Stomach (tissue), 9 donors: ENCODE results near the gene JDP2. TPM values are rescaled to one million over a fixed set of nuclear protein-coding genes. Genes with fewer than 3 reads are reported as not detected.
"Not testable (repeated sequence)": the region's sequence is repeated elsewhere in the genome, so short reads cannot be mapped to it uniquely, and the experiment has no call there.

Experiments used
- DNase-seq, 2 donors: peaks; one replicate each; pipeline versions ENCODE4 v3.0.0 to v3.0.0-alpha.2; 2013 to 2019
- H3K27ac ChIP-seq, 5 donors: fragments of 200-600 bp in 4 of 5; sonication (generic) in 4 of 5; one replicate each; pipeline ENCODE4 v1.5.1; 2013 to 2019; ENCODE audit warnings: mild to moderate bottlenecking in 1 of 5, moderate library complexity in 1 of 5
- H3K27me3 ChIP-seq, 3 donors: fragments of 200-600 bp; sonication (generic); one replicate each; pipeline ENCODE4 v1.5.1; 2017 to 2019; ENCODE audit warnings: mixed run types in 1 of 3
- H3K36me3 ChIP-seq, 4 donors: fragments of 200-600 bp; sonication (generic); 1 replicate in 3 of 4; 2 replicates in 1 of 4; pipeline ENCODE4 v1.5.1; 2016 to 2019
- H3K4me1 ChIP-seq, 4 donors: fragments of 200-600 bp; sonication (generic); one replicate each; pipeline ENCODE4 v1.5.1; 2016 to 2019
- H3K4me3 ChIP-seq, 4 donors: fragments of 200-600 bp; sonication (generic) in 3 of 4; one replicate each; pipeline ENCODE4 v1.5.1; 2016 to 2019; ENCODE audit warnings: mild to moderate bottlenecking in 1 of 4
- H3K9me3 ChIP-seq, 4 donors: fragments of 200-600 bp; sonication (generic); one replicate each; pipeline ENCODE4 v1.5.1; 2016 to 2019
- CTCF ChIP-seq, 7 experiments: fragments of 450-650 bp in 4 of 7; fragments of 200-600 bp in 3 of 7; sonication (generic) in 3 of 7; IDR thresholded peaks; one replicate each; pipeline ENCODE4 v1.5.1; 2016 to 2019; ENCODE audit warnings: antibody characterized with exemption in 7 of 7, control low read depth in 2 of 7, mild to moderate bottlenecking in 1 of 7
- EP300 ChIP-seq: sonication (generic); formaldehyde crosslinking; IDR thresholded peaks from one replicate; pipeline ENCODE4 v1.6.1; 2017; ENCODE audit warnings: antibody characterized with exemption
- POLR2A ChIP-seq, 4 donors: fragments of 450-650 bp; IDR thresholded peaks; one replicate each; pipeline ENCODE4 v1.6.1; 2016; ENCODE audit warnings: antibody characterized with exemption in 4 of 4, control low read depth in 2 of 4, mild to moderate bottlenecking in 1 of 4, moderate library complexity in 1 of 4
- POLR2AphosphoS5 ChIP-seq, 3 donors: sonication (generic); formaldehyde crosslinking; IDR thresholded peaks; one replicate each; pipeline ENCODE4 v1.6.1; 2016; ENCODE audit warnings: antibody characterized with exemption in 3 of 3
- WGBS, 5 donors: extraction: QIAGEN DNeasy Blood & Tissue Kit in 3 of 5; methylation state at CpG; one replicate each; pipeline versions ENCODE4 v1.1.5 to v1.1.7; 2013 to 2018; 5-methylcytosine and 5-hydroxymethylcytosine counted together
- intact Hi-C: fragments of 100-400 bp; cut with DNase I; formaldehyde crosslinking; loops from one replicate; pipeline ENCODE4 v1.15.1; 2023; ENCODE audit warnings: low total_unique reads
- polyA plus RNA-seq, 3 donors: library from polyadenylated mRNA; stranded (reverse); fragments of 200-250 nt; gene quantifications; one replicate each; pipeline ENCODE4 v1.2.3, GENCODE V29; 2013
- total RNA-seq, 5 donors: library from RNA; depleted of rRNA; stranded (reverse); fragments of >200 nt; gene quantifications; one replicate each; pipeline versions ENCODE4 v1.1.0 to v1.2.3, GENCODE V29; 2014 to 2016
- donor health status: healthy with polysubstance abuse.
- donor health status: Bipolar disorder and iron deficiency.
- donor health status: healthy.

Gene JDP2
- total and polyA plus RNA-seq, 8 donors = 10.3 to 145 (median 31.6) TPM

- no peak overlapping the region for H3K4me3 ChIP-seq
- peak in 1 of 2 donors; percentile 32 for DNase-seq
- peak in 1 of 3 donors; percentile 6 for TF ChIP-seq POLR2AphosphoS5 (IDR thresholded peaks at IDR 0.05)
- no peak for TF ChIP-seq CTCF (IDR thresholded peaks at IDR 0.05)
- no peaks in the 10 kb centered on the region for H3K27me3 ChIP-seq
- 55 to 74% (median 70%) methylated on average over 3 to 5 of the region's 5 CpGs for WGBS, 5 donors
- no peaks in the 10 kb centered on the region for H3K9me3 ChIP-seq
- peaks cover 18 to 74% (median 57%) of the 10 kb centered on the region in 4 donors for H3K36me3 ChIP-seq
- intact Hi-C loops = no loop called here
- peaks cover 10 to 43% (median 33%) of the 10 kb centered on the region in 4 donors for H3K4me1 ChIP-seq
- H3K27ac ChIP-seq = peak overlapping the region in 3 of 5 donors; percentile 39 to 51 (median 45)
Observed at GRCh38 chr14:75471059-75471458, 43.2 kb downstream of the JDP2 start.

- H3K27me3 ChIP-seq, H3K27ac ChIP-seq, DNase-seq, H3K4me3 ChIP-seq, H3K9me3 ChIP-seq, intact Hi-C loops: not testable (repeated sequence)
- 73 to 84% (median 76%) methylated on average over 6 of the region's 6 CpGs for WGBS, 5 donors
- Histone ChIP-seq H3K36me3 (peaks cover 18 to 70% (median 52%) of the 10 kb centered on the region in 4 donors), H3K4me1 (peaks cover 4 to 30% (median 23%) of the 10 kb centered on the region in 4 donors)
Observed at GRCh38 chr14:75474127-75474526, 46.3 kb downstream of the JDP2 start.

- Histone ChIP-seq H3K4me1 (peaks cover 0 to 21% (median 7%) of the 10 kb centered on the region in 4 donors), H3K27ac (no peak overlapping the region), H3K27me3 (no peaks in the 10 kb centered on the region), H3K9me3 (no peaks in the 10 kb centered on the region), H3K36me3 (peaks cover 8 to 47% (median 32%) of the 10 kb centered on the region in 4 donors), H3K4me3 (no peak overlapping the region)
- TF ChIP-seq EP300 (no peak), CTCF (IDR thresholded peaks at IDR 0.05) (no peak), POLR2AphosphoS5 (IDR thresholded peaks at IDR 0.05) (no peak)
- 63 to 82% (median 79%) methylated on average over 11 of the region's 11 CpGs for WGBS, 5 donors
- intact Hi-C loops = no loop called here
- DNase-seq = peak; percentile 17 to 76
Observed at GRCh38 chr14:75476274-75476995, 48.6 kb downstream of the JDP2 start.

- H3K4me1 ChIP-seq = peaks cover 0 to 21% (median 7%) of the 10 kb centered on the region in 4 donors
- H3K9me3 ChIP-seq = no peaks in the 10 kb centered on the region
- intact Hi-C loops = no loop called here
- TF ChIP-seq EP300 (no peak), POLR2A (IDR thresholded peaks at IDR 0.05) (no peak), POLR2AphosphoS5 (IDR thresholded peaks at IDR 0.05) (no peak), CTCF (IDR thresholded peaks at IDR 0.05) (no peak)
- 91 to 97% (median 94%) methylated on average over 5 of the region's 5 CpGs for WGBS, 5 donors
- no peak overlapping the region for H3K27ac ChIP-seq
- H3K4me3 ChIP-seq = no peak overlapping the region
- DNase-seq = no peak
- H3K36me3 ChIP-seq = peaks cover 0 to 33% (median 18%) of the 10 kb centered on the region in 4 donors
- no peaks in the 10 kb centered on the region for H3K27me3 ChIP-seq
Observed at GRCh38 chr14:75477881-75478280, 50.1 kb downstream of the JDP2 start.
